ENCODE data around the gene BMPR2.

- TF ChIP-seq CTCF (IDR thresholded peaks at IDR 0.05) (no peak), POLR2AphosphoS5 (IDR thresholded peaks at IDR 0.05) (no peak)
Measured at GRCh38 chr2:202519453-202519852, 143.3 kb downstream of the BMPR2 start.

All from esophagus muscularis mucosa (tissue), 3 donors.